HFF-Myc (cell line): ENCODE data around the gene ADARB1.
"Not testable (repeated sequence)": the region's sequence is repeated elsewhere in the genome, so short reads cannot be mapped to it uniquely, and the experiment has no call there.

Source experiments
- DNase-seq: peaks from one replicate; pipeline ENCODE4 v3.0.0-alpha.2; 2011; ENCODE audit warnings: low read depth; ENCODE audit errors: extremely low read depth
- H3K4me3 ChIP-seq: replicated peaks from 2 replicates; pipeline ENCODE4 v1.5.1; 2011; ENCODE audit warnings: low read depth, mild to moderate bottlenecking, control low read depth, low read length
- CTCF ChIP-seq: IDR thresholded peaks from 2 replicates; pipeline ENCODE4 v1.5.1; 2012; ENCODE audit warnings: mild to moderate bottlenecking, low read depth, low read length, control low read depth; ENCODE audit errors: missing control alignments

ADARB1 gene

GRCh38 chr21:45074048-45074817, at the start of gene ADARB1:
Gene ADARB1, plus strand, starts transcription at chr21:45074580. Its CDS starts 97,077 bp downstream, at chr21:45171657.
- peak within 1 kb of the TSS; percentile 59 for H3K4me3 ChIP-seq
- no peak for TF ChIP-seq CTCF
- DNase-seq, result no peak

GRCh38 chr21:45026066-45026745, 48.2 kb upstream of the ADARB1 start:
- H3K4me3 ChIP-seq, result no peak overlapping the region
- no peak for TF ChIP-seq CTCF
- no peak for DNase-seq

- no peak for TF ChIP-seq CTCF
- no peak for DNase-seq
- no peak overlapping the region for H3K4me3 ChIP-seq
Measured at GRCh38 chr21:45026826-45027225, 47.6 kb upstream of the ADARB1 start.

GRCh38 chr21:45027241-45028196, 46.9 kb upstream of the ADARB1 start:
- H3K4me3 ChIP-seq, result no peak overlapping the region
- DNase-seq, result no peak
- no peak for TF ChIP-seq CTCF

GRCh38 chr21:45028645-45029044, 45.7 kb upstream of the ADARB1 start:
- DNase-seq, H3K4me3 ChIP-seq: not testable (repeated sequence)

GRCh38 chr21:45029298-45029947, 45.0 kb upstream of the ADARB1 start:
- no peak for DNase-seq
- no peak for TF ChIP-seq CTCF
- no peak overlapping the region for H3K4me3 ChIP-seq
